Measurements from ENCODE around the gene FLRT1.

DNA sequence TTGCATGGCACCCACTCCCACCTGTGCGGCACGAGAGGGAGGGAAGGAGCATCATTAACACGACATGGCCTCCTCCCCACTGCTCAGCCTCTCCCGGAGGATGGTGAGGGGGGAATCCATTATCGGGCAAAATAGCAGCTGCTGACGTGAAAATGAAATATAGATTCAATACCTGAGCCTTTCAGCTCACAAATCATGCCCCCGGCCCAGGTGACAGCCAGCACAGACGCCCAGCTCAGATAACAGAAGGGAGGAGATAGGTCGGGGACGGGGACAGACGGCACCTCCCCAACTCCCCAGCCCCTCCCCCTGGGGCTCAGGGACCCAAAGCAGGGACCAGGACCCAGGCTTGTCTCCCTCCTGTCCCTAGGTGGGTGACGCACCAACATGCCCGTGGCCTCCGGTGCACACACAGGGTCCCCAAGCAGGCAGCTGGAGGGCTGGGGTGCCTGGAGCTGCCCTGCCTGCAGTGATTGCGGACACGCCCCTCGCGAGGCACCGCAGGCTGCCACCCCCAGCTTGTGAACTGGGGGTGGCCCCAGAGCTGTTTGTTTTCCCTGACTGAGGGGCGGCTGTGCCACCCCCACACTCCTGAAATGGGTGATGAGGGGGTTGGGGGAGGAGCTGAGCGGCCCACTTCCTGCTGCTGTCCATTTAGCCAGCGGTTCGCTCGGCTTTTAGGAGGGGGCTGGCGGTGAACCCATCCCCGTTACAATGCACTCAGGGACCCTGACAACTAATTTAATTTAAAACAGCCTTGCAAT, 31.7 kb downstream of the FLRT1 start:
- TF ChIP-seq CTCF (IDR thresholded peaks at IDR 0.05) (no peak), POLR2A (IDR thresholded peaks at IDR 0.05) (no peak)

All from thyroid gland (tissue), 4 donors.